ENCODE results near the gene NEO1. TPM values are rescaled to one million over a fixed set of nuclear protein-coding genes. Genes with fewer than 3 reads are reported as not detected.

The NEO1 gene
- polyA plus RNA-seq, 1 of the 3 experiments (the other 2 are of a cell fraction): 13.1 TPM

DNA sequence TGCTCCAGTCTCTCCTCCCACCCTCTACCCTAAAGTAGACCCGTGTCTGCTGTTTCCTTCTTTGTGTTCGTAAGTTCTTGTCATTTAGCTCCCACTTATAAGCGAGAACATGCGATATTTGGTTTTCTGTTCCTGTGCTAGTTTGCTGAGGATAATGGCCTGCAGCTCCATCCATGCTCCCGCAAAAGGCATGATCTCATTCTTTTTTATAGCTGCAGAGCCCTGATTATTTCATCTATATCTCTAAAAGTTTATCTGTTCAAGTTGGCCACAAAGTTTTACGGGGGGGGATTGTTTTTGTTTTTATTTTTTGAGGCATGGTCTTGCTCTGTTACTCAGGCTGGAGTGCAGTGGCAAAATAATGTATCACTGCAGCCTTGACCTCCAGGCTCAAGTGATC lies 4.4 kb upstream of the NEO1 start:
- Histone ChIP-seq H2AFZ (ENCODE audit: low read depth) (no peak overlapping the region), H3K27ac (ENCODE audit: low read depth in 2 of 2, low read length in 1 of 2) (no peak overlapping the region), H3F3A (replicated peaks; ENCODE audit: insufficient read depth) (no peaks in the 10 kb centered on the region), H3K79me2 (ENCODE audit: insufficient read depth) (no peaks in the 10 kb centered on the region), H3K9ac (no peak overlapping the region), H4K20me1 (ENCODE audit: insufficient read depth) (no peaks in the 10 kb centered on the region), H3K4me3 (ENCODE audit: low read depth in 2 of 2, low read length in 1 of 2) (no peak overlapping the region), H3K36me3 (replicated peaks in 1 of 2; ENCODE audit: control insufficient read depth in 1 of 2, insufficient read depth in 2 of 2, low read length in 1 of 2) (no peaks in the 10 kb centered on the region), H3K9me3 (no peaks in the 10 kb centered on the region), H3K27me3 (ENCODE audit: insufficient read depth) (no peaks in the 10 kb centered on the region), H3K9me2 (no peaks in the 10 kb centered on the region), H3K4me1 (ENCODE audit: control insufficient read depth in 1 of 2, insufficient read depth in 2 of 2, low read depth in 1 of 2, low read length in 1 of 2) (no peaks in the 10 kb centered on the region; a peak in 1 of 4 replicates), H3K4me2 (no peak overlapping the region)
- no peak for TF ChIP-seq TCF12 (IDR thresholded peaks at IDR 0.05)
- no peak for TF ChIP-seq RAD21 (IDR thresholded peaks at IDR 0.05; ENCODE audit: low read length)
- TF ChIP-seq FOSL2 (IDR thresholded peaks at IDR 0.05; ENCODE audit: borderline replicate concordance, low read depth): no peak
- no peak for TF ChIP-seq FOXJ3 (CRISPR knock-in tag; IDR thresholded peaks at IDR 0.05)
- no peak for TF ChIP-seq YY1 (IDR thresholded peaks at IDR 0.05; ENCODE audit: low read depth)
- TF ChIP-seq, protein P1, sequence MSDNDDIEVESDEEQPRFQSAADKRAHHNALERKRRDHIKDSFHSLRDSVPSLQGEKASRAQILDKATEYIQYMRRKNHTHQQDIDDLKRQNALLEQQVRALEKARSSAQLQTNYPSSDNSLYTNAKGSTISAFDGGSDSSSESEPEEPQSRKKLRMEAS (IDR thresholded peaks at IDR 0.05; ENCODE audit: low read depth): no peak
- POLR2A ChIA-PET: no interaction called here
- WGBS (ENCODE audit: low lambda C conversion rate): 76% methylated on average over 6 of the region's 6 CpGs
- CTCF ChIA-PET: interaction anchor here (0.7 kb wide), 1 partner anchor 70 kb away, joined by 3 read pairs; no protein-coding TSS in a partner anchor
- DNase-seq: no peak

DNA sequence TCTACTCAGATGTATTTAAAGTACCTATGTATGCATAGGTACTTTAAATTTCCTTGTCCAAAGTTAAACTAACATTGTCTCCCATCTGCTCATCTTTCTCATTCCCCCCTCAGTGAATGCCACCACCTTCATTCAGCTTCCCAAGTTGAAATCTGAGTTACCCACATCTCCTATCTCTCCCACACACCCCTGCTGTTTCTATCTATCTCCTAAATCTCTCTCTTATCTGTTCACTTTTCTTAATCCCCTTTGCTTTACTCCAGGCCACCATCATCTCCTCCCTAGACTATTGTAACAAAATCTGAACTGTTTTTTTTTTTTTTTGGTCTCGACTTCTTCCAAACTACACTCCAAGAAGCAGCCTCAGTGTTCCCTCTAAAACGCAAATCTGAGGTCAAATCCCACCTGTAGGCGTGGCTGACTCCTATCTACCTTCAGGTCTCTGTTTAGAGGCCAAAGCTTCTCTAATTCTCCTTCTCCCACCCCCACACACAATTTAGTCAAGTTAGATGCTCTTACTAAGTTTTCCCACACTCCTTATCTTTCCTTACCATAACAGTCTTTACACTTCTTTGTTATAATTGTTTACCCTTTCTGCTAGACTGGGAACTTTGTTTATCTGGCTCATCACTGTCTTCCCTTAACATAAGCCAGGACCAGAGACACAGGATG lies 3.5 kb upstream of the NEO1 start:
- no peaks in the 10 kb centered on the region for H3K27me3 ChIP-seq (ENCODE audit: insufficient read depth)
- no peaks in the 10 kb centered on the region for H3K79me2 ChIP-seq (ENCODE audit: insufficient read depth)
- DNase-seq: no peak
- no peak overlapping the region for H3K4me2 ChIP-seq
- no peaks in the 10 kb centered on the region for H3K9me2 ChIP-seq
- ChIA-PET POLR2A (no interaction called here), CTCF (no interaction called here)
- H4K20me1 ChIP-seq (ENCODE audit: insufficient read depth): no peaks in the 10 kb centered on the region
- no peaks in the 10 kb centered on the region for H3K36me3 ChIP-seq (replicated peaks in 1 of 2; ENCODE audit: control insufficient read depth in 1 of 2, insufficient read depth in 2 of 2, low read length in 1 of 2)
- H3K4me1 ChIP-seq (ENCODE audit: control insufficient read depth in 1 of 2, insufficient read depth in 2 of 2, low read depth in 1 of 2, low read length in 1 of 2): peaks cover 0 to 4% of the 10 kb centered on the region in 2 experiments; a peak in 2 of 4 replicates
- H2AFZ ChIP-seq (ENCODE audit: low read depth): no peak overlapping the region
- H3K9ac ChIP-seq: no peak overlapping the region
- no peaks in the 10 kb centered on the region for H3K9me3 ChIP-seq
- TF ChIP-seq TCF12 (IDR thresholded peaks at IDR 0.05) (no peak), JUND (IDR thresholded peaks at IDR 0.05) (no peak), CHD2 (IDR thresholded peaks at IDR 0.05; ENCODE audit: low read length, partially characterized antibody) (no peak), MXI1 (IDR thresholded peaks at IDR 0.05; ENCODE audit: low read depth, low read length) (no peak), YY1 (IDR thresholded peaks at IDR 0.05; ENCODE audit: low read depth) (no peak), FOSL2 (IDR thresholded peaks at IDR 0.05; ENCODE audit: borderline replicate concordance, low read depth) (no peak), SMC3 (IDR thresholded peaks at IDR 0.05; ENCODE audit: low read depth, low read length) (no peak), MEF2A (IDR thresholded peaks at IDR 0.05; ENCODE audit: borderline replicate concordance, low read depth) (no peak), ELF1 (IDR thresholded peaks at IDR 0.05) (no peak), FOXM1 (IDR thresholded peaks at IDR 0.05; ENCODE audit: low read depth) (no peak)
- TF ChIP-seq, protein P2, sequence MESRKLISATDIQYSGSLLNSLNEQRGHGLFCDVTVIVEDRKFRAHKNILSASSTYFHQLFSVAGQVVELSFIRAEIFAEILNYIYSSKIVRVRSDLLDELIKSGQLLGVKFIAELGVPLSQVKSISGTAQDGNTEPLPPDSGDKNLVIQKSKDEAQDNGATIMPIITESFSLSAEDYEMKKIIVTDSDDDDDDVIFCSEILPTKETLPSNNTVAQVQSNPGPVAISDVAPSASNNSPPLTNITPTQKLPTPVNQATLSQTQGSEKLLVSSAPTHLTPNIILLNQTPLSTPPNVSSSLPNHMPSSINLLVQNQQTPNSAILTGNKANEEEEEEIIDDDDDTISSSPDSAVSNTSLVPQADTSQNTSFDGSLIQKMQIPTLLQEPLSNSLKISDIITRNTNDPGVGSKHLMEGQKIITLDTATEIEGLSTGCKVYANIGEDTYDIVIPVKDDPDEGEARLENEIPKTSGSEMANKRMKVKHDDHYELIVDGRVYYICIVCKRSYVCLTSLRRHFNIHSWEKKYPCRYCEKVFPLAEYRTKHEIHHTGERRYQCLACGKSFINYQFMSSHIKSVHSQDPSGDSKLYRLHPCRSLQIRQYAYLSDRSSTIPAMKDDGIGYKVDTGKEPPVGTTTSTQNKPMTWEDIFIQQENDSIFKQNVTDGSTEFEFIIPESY (IDR thresholded peaks at IDR 0.05; ENCODE audit: borderline replicate concordance, low read depth): no peak
- TF ChIP-seq, protein P1 (IDR thresholded peaks at IDR 0.05; ENCODE audit: low read depth): no peak
- TF ChIP-seq, protein P3, sequence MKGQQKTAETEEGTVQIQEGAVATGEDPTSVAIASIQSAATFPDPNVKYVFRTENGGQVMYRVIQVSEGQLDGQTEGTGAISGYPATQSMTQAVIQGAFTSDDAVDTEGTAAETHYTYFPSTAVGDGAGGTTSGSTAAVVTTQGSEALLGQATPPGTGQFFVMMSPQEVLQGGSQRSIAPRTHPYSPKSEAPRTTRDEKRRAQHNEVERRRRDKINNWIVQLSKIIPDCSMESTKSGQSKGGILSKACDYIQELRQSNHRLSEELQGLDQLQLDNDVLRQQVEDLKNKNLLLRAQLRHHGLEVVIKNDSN (IDR thresholded peaks at IDR 0.05; ENCODE audit: borderline replicate concordance, low read depth): no peak
- TF ChIP-seq, protein P4, sequence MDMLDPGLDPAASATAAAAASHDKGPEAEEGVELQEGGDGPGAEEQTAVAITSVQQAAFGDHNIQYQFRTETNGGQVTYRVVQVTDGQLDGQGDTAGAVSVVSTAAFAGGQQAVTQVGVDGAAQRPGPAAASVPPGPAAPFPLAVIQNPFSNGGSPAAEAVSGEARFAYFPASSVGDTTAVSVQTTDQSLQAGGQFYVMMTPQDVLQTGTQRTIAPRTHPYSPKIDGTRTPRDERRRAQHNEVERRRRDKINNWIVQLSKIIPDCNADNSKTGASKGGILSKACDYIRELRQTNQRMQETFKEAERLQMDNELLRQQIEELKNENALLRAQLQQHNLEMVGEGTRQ (IDR thresholded peaks at IDR 0.05; ENCODE audit: borderline replicate concordance, low read depth, low read length): no peak
- TF ChIP-seq, protein P5, sequence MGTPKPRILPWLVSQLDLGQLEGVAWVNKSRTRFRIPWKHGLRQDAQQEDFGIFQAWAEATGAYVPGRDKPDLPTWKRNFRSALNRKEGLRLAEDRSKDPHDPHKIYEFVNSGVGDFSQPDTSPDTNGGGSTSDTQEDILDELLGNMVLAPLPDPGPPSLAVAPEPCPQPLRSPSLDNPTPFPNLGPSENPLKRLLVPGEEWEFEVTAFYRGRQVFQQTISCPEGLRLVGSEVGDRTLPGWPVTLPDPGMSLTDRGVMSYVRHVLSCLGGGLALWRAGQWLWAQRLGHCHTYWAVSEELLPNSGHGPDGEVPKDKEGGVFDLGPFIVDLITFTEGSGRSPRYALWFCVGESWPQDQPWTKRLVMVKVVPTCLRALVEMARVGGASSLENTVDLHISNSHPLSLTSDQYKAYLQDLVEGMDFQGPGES (IDR thresholded peaks at IDR 0.05; ENCODE audit: low read depth, low read length): no peak
- TF ChIP-seq, protein P6, sequence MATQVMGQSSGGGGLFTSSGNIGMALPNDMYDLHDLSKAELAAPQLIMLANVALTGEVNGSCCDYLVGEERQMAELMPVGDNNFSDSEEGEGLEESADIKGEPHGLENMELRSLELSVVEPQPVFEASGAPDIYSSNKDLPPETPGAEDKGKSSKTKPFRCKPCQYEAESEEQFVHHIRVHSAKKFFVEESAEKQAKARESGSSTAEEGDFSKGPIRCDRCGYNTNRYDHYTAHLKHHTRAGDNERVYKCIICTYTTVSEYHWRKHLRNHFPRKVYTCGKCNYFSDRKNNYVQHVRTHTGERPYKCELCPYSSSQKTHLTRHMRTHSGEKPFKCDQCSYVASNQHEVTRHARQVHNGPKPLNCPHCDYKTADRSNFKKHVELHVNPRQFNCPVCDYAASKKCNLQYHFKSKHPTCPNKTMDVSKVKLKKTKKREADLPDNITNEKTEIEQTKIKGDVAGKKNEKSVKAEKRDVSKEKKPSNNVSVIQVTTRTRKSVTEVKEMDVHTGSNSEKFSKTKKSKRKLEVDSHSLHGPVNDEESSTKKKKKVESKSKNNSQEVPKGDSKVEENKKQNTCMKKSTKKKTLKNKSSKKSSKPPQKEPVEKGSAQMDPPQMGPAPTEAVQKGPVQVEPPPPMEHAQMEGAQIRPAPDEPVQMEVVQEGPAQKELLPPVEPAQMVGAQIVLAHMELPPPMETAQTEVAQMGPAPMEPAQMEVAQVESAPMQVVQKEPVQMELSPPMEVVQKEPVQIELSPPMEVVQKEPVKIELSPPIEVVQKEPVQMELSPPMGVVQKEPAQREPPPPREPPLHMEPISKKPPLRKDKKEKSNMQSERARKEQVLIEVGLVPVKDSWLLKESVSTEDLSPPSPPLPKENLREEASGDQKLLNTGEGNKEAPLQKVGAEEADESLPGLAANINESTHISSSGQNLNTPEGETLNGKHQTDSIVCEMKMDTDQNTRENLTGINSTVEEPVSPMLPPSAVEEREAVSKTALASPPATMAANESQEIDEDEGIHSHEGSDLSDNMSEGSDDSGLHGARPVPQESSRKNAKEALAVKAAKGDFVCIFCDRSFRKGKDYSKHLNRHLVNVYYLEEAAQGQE (IDR thresholded peaks at IDR 0.05; ENCODE audit: low read depth, low read length): no peak
- WGBS (ENCODE audit: low lambda C conversion rate): 38% methylated on average over 3 of the region's 3 CpGs
- no peaks in the 10 kb centered on the region for H3F3A ChIP-seq (replicated peaks; ENCODE audit: insufficient read depth)
- no peak overlapping the region for H3K27ac ChIP-seq (ENCODE audit: low read depth in 2 of 2, low read length in 1 of 2)
- no peak overlapping the region for H3K4me3 ChIP-seq (ENCODE audit: low read depth in 2 of 2, low read length in 1 of 2)
